HG02798 (cell line): ENCODE results near the gene ZNF618.

ENCODE experiments used
- ATAC-seq: cut with Tn5 transposase; IDR thresholded peaks from one replicate; pipeline ENCODE4 v1.9.1; 2021; ENCODE audit warnings: mild to moderate bottlenecking; ENCODE audit not compliant: unreplicated experiment, poor library complexity

Gene ZNF618

DNA sequence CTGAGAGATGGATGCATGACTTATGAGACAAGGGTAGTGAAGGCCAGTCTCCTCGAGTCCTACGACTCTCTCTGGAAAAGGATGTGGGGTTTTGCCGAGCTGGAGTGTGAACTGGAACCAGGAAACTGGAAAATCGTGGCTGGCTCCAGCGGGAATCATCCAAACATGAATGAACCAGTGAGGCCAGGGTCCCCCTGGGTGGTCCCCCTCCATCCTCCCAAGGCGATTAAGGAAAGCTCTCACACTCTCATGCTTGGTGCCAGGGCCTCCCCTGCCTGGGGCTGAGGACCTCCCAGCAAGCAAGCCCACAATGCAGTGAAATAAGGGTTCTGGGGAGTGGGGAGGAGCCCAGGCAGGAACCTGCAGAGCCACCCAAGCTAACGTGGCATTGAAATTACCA lies 211.6 kb downstream of the ZNF618 start:
- no peak for ATAC-seq

DNA sequence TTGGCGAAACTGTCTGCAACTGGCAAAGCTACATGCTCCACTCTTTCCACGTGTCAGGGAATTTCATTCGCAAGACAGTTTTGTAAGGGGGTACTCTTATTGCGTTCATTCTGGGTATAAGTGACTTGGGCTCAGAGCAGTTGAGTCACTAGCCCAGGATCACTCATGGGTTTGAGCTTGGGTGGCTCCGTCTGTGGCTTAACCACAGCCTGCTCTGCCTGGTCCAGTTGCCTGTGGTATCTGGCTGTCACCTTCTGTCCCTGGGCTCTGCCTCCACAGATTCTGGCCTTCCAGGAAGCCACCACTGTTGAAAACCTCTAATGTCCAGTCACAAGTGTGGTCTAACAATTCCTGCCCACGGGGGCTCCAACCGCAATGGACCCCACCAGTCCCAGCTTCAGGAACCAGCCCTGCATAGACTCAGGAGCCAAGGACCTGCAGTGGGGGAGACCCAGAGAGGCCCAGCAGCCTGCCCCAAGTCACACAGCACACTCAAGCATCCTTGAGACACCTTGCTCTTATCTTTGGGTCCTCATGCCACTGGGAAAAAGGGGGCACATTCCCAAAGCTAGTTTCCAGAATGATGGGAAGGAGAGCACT lies 212.6 kb downstream of the ZNF618 start:
- no peak for ATAC-seq

DNA sequence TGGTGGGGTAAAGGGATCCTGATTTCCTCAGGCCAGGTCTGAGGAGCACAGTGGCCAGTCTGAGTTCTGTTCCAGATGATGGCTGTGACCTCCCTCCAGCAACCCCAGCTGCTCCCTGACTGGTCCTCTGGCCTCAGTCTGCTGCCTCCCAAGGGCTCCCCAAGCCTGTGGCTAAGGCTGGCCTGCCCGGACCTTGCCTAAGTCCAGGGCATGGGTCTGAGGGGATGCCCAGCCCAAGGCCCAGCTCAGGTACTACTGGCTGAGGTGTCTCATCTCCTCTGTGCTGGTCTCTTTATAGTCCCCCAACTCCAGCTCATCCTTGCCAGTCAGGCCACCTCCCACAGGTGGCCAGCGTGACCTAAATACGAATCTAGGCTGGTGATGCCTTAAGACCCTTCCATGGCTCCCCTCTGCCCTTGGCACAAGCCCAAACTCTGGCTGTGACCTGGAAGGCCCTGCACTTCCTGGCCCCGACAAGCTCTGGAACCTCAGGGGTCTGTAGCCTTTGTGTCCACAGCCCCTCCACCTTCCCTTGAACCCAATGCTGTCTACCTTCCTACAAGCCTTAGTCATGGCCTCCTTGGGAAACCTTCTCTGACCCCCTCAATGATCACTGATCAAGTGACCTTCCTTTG lies 213.2 kb downstream of the ZNF618 start:
- ATAC-seq, result no peak

DNA sequence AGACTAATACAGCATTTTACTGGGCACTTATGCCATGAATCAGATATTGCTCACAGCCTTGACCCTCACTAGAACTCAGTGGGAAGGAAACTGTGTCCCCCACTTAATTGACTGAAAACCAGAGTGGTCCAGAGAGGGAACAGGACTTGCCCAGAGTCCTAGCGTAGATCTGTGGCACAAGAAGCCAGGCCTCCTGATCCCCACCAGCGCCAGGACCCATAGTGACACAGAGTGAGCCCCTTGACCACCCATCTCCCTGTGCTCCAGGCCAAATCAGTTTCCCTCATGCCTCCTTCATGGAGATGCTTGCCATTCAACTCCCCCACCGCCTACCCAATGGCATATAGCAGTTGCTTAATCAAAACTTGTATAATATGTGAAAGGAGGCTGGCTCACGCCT lies 214.7 kb downstream of the ZNF618 start:
- ATAC-seq, result no peak

DNA sequence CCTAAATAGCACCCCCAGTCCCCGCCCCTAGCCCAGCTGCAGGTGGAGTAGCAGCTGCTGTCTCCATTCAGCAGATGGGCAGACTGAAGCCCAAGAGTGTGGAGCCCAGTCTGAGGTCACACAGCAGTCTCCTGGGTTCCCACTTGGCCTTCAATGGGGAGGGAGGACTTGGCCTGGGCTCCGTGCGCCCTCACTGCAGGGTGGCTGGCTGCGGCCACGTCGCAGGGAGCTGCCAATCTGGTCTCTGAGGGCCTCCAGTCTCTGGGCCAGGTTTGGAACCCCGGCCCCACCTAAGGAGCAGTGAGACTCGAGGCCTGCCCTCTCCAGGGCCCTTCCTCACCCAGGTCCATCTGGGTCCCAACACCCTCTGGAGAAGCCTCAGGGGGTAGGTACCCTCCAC lies 215.6 kb downstream of the ZNF618 start:
- ATAC-seq, result no peak

DNA sequence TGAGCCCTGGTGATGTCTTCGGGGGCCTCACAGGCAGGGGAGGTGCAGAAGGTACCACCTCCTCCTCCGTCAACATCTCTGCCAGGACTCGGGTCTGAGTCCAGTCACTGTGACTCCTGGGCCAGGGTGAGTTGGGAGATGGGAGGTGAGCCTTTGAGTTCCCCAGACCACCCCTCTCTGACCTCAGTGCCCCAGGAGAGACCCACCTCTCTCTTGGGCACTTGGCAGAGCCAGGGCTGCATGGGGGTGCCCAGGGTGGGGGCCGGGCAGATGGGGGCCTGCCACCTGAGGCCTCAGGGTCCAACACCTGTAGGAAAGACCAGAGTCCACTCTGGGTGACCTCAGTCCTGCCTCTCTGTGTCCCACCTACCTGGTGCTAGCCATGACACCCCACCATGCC lies 216.2 kb downstream of the ZNF618 start:
- ATAC-seq, result no peak

DNA sequence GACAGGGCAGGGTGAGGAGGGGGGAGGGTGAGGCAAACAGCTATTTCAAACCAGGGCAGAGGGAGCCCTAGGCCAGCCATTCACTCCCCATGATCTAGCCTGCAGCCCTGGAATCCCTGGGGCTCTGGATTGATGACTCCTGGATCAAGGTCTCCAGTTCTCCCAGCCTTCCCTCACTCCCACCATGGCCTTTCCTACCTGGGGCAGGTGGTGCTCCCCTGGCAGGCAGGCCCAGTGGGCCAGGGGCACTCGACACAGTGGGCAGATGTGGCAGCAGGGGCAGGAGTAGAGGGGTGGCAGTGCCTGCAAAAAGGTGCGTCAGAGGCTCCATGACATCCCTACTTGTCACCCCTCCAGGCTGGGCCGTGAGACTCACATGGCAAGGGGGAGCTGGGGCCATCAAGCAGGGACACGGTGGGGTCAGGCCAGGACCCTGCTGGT lies 216.9 kb downstream of the ZNF618 start:
- no peak for ATAC-seq

DNA sequence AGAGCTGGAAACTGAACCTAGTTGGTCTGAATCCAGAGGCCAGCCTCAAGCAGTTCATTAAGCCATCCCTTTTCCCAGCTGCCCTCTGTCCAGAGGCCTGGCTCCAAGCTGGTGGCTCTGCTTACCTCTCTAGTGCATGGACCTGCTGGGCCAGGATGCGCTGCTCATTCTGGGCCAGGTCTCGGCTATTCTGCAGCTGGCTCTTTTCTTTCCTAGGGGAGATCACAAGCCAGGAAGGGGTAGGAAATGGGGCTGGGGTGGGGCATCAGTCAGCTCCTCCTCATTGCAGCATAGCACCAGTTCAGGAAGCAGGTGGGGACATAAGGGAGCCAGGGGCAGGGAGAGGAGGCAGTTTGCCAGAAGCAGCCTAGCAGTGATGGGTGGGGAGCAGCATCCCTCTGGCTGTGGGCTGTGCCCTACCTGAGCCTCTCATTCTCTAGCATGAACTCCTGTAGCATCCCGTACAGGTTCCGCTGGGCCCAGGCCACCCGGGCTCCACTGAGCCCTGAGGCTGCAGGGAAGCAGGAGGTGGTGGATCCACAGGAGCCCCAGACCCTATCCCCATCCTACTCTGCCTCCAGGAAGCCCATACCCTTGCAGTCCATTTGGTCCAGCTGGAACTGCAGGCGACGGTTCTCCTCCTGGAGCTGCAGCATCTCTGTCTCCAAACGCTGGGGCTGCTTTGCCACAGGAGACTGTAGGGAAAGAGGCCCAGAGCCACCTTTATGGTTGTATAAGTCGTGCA lies 217.8 kb downstream of the ZNF618 start:
- no peak for ATAC-seq

DNA sequence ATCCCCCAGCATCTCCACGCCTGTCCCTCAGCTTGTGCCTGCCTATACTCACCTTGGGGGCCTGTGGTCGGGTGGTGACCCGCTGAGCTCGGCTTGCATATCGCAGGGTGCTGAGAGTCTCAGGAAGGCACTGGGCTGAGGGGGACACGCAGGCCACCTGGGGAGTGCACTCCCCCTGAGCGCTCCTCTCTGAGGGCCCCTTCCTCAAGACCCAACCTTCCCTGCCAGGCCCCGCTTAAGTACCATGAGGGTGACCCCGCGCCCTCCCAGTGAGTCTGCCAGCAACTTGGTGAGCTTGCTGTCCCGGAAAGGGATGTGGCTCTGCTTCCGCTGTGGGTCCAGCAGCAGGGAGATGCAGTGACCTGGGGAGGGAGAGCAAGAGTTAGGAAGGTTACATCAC lies 218.9 kb downstream of the ZNF618 start:
- ATAC-seq, result no peak

DNA sequence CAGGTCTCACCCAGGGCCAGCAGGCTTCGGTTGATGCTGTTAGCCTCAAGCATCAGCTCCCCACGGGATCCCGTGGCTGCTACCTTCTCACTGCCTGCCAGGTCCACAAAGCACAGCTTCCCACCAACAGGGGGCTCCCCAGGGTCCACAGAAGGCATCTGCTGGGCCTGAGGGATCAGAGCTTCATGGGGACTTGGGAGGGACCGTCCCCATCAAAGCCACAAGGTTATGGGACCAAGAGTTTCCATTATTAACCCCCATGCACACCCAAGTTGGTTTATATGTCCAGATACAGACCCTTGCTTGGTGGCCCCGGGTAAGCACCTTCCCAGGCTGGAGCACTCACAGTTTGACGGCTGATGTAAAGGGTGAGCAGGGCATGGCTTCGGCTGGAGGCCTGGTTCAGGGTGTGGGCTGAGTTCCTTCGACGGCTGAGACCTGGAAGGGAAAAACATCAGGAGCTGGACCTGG lies 220.0 kb downstream of the ZNF618 start:
- ATAC-seq, result no peak

DNA sequence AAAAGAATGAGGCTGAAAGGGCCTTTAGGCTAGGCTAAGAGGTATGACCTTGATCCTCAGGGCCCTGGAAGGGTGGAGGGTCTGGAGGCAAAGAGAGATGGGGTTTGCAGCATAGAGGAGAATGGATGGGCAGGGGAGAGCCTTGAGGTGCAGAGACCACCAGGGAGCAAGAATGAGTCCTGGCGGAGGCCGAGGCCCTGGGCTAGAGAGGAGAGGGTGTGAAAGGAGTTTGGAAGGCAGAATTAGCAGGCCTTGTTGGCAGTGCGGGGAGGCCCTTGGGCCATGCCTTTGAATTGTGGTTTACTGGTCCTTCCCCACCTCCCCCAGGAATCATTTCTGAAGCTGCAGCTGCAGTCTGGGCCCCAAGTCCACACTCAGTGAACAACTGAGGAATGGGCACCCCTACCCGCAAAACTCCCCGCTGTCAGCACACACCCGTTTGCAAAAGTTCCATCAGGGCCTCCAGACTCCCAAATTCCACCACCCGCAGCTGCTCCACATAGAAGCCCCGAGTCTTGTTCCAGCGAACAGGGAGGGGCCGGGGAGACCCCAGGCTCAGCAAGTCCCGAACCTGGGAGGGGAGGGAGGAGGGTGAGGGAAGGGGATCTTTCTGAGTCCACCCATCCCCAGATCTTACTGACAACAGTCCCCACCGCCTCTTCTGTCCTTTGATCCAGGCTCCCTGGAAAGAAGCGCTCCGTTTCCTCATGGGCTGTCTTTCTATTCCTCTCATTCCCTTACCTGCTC lies 220.9 kb downstream of the ZNF618 start:
- ATAC-seq, result no peak

DNA sequence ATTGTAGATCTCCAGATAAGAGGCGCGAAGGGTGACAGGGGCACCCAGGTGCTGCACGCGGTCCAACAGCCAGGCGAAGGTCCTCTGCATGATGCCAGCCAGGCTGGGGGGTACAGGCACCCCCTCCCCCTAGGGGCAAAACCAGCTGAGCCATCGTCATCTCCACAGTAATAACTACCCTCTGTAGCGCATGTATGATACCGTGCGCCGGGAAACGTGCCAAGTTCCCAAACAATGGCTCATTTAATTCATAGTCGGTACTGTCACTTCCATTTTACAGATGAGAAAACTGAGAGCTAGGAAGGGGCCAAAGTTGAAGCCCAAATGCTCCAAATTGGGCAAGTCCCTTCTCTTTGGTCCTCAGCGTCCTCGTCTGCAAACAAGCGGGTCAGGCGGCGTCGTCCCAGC lies 221.5 kb downstream of the ZNF618 start:
- no peak for ATAC-seq

DNA sequence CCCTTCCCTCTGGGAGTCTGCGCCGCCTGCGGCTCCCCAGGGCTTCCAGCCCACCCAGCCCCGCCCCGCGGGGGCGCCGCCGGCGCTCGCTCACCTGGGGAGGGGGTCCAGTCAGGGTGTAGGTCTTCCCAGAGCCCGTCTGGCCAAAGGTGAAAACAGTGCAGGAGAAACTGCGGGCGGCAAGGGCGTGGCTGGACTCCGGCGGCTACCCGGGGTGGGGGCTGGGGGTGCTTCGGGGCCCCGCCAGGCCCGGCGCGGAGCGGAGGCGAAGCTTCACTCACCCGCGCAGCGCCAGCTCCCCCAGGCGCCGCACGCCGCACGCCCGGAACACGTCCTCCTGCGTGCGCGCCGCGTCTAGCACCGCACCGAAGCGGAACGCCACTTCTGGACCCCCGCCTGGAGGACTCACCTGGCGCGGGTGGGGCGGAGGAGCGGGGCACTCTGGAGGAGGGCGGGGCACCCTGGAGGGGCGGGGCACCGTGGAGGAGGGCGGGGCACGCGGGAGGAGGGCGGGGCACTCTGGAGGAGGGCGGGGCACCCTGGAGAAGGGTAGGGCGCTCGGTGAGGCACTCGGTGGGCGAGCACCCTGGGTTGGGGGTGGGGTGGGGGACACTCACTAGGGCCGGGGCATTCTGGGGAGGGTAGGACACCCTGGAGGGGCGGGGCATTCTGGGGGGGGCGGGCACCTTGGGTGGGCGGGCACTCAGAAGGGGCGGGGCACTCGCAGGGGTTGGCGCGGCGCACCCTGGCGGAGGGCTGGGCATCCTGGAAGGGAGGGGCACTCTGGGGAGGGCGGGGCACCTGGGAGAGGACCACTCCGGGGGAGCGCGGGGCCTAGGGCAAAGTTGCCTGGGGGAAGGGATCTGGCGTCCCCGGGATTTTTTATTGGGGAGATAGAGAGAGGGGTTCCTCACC lies 222.2 kb downstream of the ZNF618 start:
- ATAC-seq, result no peak

DNA sequence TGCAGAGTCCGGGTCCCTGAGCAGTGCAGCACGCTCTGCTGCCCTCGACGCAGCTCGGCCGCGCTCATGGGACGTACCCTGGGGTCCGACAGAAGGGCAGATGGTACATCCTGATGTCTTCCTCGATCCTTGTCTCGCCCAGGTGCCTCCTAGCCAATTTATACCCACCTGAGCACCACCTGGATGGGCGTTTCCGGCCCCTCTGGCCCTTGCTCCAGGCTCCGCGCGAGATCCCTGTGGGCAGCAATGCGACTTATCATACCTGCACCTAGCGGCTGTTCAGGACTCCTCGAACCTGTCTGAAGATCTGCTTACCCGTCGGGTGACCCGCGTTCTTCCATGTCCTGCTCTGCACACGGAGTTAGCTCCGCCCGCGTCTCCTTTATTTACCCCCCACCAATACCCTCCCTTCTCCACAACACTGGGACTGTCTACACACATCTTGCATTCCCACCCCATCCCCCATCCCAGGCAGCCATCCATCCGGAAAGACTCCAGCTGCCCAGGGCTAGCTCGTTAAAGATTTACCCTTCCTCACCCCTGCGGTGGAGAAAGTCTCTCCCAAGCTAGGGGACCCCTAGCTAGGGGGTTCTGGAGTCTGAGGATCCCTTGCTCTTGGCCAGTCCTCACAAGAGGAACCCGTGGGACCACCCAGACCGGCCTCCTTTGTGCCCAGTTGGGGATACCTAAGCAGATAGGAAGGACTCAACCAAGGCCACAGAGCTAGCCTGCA lies 223.0 kb downstream of the ZNF618 start, which contains the start of gene KIF12:
Gene KIF12, minus strand, starts transcription at position 357 of the 733 bp plus-strand sequence. Its CDS starts 16 bp downstream, at position 341.
- no peak for ATAC-seq

DNA sequence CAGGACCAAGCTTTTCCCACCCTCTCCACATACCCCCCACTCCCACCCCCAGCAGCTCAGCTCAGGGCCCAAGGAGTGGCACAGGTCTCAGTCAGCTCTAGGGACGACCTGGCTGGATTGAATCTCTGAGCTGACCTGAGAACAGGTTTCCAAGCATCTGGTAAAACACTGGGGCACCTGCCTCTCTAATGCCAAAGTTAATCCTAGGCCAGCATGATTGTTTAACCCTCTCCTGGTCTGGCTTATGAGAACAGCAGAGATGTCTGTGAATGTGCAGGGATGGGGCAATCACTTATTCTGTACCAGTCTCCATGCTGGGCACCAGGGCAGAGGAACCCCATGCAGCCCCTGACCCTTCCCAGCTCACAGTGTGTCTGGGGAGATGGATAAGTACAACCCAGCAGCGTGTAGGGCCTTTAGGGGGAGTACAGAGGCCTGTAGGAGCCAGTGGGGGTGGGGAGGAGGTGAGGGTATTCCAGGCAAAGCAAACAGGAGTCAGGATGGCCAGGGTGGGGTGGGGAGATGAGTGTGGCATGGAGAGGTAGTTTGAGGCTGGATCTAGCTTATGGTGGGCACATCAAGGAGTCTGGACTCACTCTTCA lies 223.7 kb downstream of the ZNF618 start:
- no peak for ATAC-seq

DNA sequence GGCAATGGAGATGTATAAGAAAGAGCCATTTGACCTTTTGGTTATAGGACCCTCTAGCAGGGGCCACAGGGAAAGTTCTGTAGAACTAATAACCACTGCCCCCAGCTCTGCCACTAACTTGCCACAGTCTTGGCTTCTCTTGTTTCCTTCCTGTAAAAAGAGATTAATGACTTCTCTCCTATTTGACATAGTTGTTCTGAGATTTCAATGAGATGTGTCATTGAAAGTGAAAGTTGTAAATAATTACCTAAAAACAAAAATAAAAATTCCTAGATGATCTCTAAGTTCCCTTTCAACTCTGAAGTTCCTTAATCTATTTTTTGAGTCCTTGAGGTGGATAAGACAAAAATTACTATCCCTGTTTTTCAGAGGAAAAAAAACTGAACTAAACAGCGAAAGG lies 224.4 kb downstream of the ZNF618 start:
- no peak for ATAC-seq

DNA sequence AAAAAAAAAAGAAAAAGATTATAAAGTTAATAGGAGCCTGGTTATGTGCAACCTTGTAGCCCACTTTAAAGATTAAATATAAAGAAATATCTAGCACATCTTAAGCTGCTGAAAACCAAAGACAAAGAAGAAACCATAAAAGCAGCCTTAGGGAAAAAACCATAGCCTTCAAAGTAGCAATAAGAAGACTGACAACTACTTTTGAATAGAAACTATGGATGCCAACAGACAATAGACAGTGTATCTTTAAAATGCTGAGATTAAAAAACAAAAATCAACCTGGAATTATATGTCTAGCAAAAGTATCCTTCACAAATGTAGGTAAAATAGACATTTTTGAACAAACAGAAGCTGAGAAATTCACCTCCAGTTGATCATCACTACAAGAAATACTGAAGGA lies 226.4 kb downstream of the ZNF618 start:
- no peak for ATAC-seq

DNA sequence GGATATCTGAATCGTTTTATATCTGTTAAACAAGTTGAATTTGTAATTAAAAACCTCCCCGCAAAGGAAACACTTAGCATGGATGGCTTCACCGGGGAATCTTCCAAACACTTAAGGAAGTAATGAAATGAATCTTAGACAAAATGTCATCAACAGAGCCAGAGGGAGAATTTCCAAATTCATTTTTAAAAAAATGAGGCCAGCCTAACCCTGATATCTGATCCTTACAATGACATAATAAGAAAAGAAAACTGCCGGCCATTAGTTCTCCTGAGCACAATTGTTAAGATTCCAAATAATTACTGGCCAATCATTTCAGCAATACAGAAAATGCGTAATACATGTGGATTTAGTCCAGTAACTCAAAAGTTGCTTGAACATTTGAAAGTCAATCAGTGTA lies 229.1 kb downstream of the ZNF618 start:
- no peak for ATAC-seq
